H1 (cell line): ENCODE results near the gene CEBPB. TPM values are rescaled to one million over a fixed set of nuclear protein-coding genes. Genes with fewer than 3 reads are reported as not detected.

ENCODE experiments used
- CTCF ChIA-PET: fragments of 300-600 bp; sonication (Branson Sonifier 250); formaldehyde crosslinking; loops from one replicate; lab custom pipeline; 2021; ENCODE audit not compliant: partially characterized antibody; lab: Charles Lee
- POLR2A ChIA-PET: fragments of 300-600 bp; sonication (Branson Sonifier 250); formaldehyde crosslinking; loops from one replicate; lab custom pipeline; 2021; ENCODE audit warnings: inconsistent platforms; ENCODE audit not compliant: partially characterized antibody; lab: Charles Lee
- DNase-seq, 2 experiments: peaks; one replicate each; pipeline versions ENCODE4 v3.0.0 to v3.0.0-alpha.2; 2010 to 2022; ENCODE audit warnings: low spot score in 2 of 2, low read depth in 1 of 2, mixed read lengths in 1 of 2
- FAIRE-seq: peaks from 2 replicates; lab custom pipeline; 2011; peaks lifted over from hg19 to GRCh38; lab: Jason Lieb, UNC
- H2AFZ ChIP-seq: 2 replicates; pipeline ENCODE4 v1.8.1; 2012; ENCODE audit warnings: low read length, inconsistent platforms
- H2AK5ac ChIP-seq: 2 replicates; pipeline ENCODE4 v1.6.1; 2013; ENCODE audit warnings: low read depth, low read length
- H2BK120ac ChIP-seq: replicated peaks from 2 replicates; pipeline ENCODE3; 2013; ENCODE audit warnings: low read depth, low read length, inconsistent platforms
- H2BK12ac ChIP-seq: 2 replicates; pipeline ENCODE4 v1.6.1; 2013; ENCODE audit warnings: low read depth, low read length
- H2BK15ac ChIP-seq: 2 replicates; pipeline ENCODE4 v1.6.1; 2013; ENCODE audit warnings: low read length
- H2BK20ac ChIP-seq: 2 replicates; pipeline ENCODE4 v1.6.1; 2013; ENCODE audit warnings: low read length
- H2BK5ac ChIP-seq: 2 replicates; pipeline ENCODE4 v1.6.1; 2013; ENCODE audit warnings: low read depth, low read length
- H3K14ac ChIP-seq: 2 replicates; pipeline ENCODE4 v1.6.1; 2013; ENCODE audit warnings: inconsistent platforms; ENCODE audit not compliant: insufficient read length
- H3K18ac ChIP-seq: 2 replicates; pipeline ENCODE4 v1.6.1; 2013; ENCODE audit warnings: low read length; ENCODE audit errors: extremely low read depth
- H3K23ac ChIP-seq: 2 replicates; pipeline ENCODE4 v1.6.1; 2013; ENCODE audit warnings: inconsistent platforms; ENCODE audit not compliant: insufficient read length
- H3K23me2 ChIP-seq: 2 replicates; pipeline ENCODE4 v1.6.1; 2013; ENCODE audit warnings: low read depth, low read length
- H3K27ac ChIP-seq: 2 replicates; pipeline ENCODE4 v1.6.1; 2011; ENCODE audit warnings: low read depth, low read length, inconsistent platforms
- H3K27me3 ChIP-seq, 4 experiments: replicated peaks in 1 of 4; 1 replicate in 1 of 4; 2 replicates in 3 of 4; pipeline versions ENCODE4 v1.6.1 to v1.8.1; 2011 to 2013; ENCODE audit warnings: low read length in 3 of 4, mild to moderate bottlenecking in 3 of 4, inconsistent platforms in 2 of 4, mixed read lengths in 2 of 4, moderate library complexity in 1 of 4; ENCODE audit not compliant: control insufficient read depth in 3 of 4, insufficient read depth in 3 of 4; ENCODE audit errors: extremely low read depth in 1 of 4
- H3K36me3 ChIP-seq, 4 experiments: 2 replicates each; pipeline versions ENCODE4 v1.6.1 to v1.8.1; 2011 to 2013; ENCODE audit warnings: mild to moderate bottlenecking in 4 of 4, low read length in 3 of 4, moderate library complexity in 2 of 4, control low read depth in 1 of 4, inconsistent platforms in 1 of 4; ENCODE audit not compliant: insufficient read depth in 4 of 4, control insufficient read depth in 2 of 4
- H3K4ac ChIP-seq: replicated peaks from 2 replicates; pipeline ENCODE3; 2013; ENCODE audit warnings: low read length, low read depth, mixed read lengths, inconsistent platforms; ENCODE audit not compliant: insufficient read length
- H3K4me1 ChIP-seq, 4 experiments: replicated peaks in 1 of 4; 1 replicate in 1 of 4; 2 replicates in 3 of 4; pipeline versions ENCODE4 v1.6.1 to v1.8.1; 2011 to 2013; ENCODE audit warnings: low read length in 3 of 4, inconsistent platforms in 2 of 4, mixed read lengths in 1 of 4; ENCODE audit not compliant: insufficient read depth in 4 of 4, control insufficient read depth in 3 of 4
- H3K4me2 ChIP-seq, 2 experiments: 2 replicates each; pipeline versions ENCODE4 v1.6.1 to v1.8.1; 2011 to 2013; ENCODE audit warnings: low read depth in 2 of 2, low read length in 2 of 2, control low read depth in 1 of 2, inconsistent platforms in 1 of 2, mild to moderate bottlenecking in 1 of 2; ENCODE audit not compliant: insufficient read depth in 1 of 2
- H3K4me3 ChIP-seq, 4 experiments: fragments of 200-600, 300-600 bp in 1 of 4; sonication (generic), shearing (Covaris generic), sonication (Bioruptor Twin) in 1 of 4; 2 replicates each; pipeline versions ENCODE4 v1.5.1 to v1.8.1; 2011 to 2016; ENCODE audit warnings: low read length in 4 of 4, low read depth in 3 of 4, control low read depth in 2 of 4, inconsistent platforms in 2 of 4, mild to moderate bottlenecking in 2 of 4, mixed read lengths in 1 of 4, moderate library complexity in 1 of 4; ENCODE audit not compliant: insufficient read depth in 2 of 4; ENCODE audit errors: extremely low read depth in 1 of 4
- H3K56ac ChIP-seq: replicated peaks from 2 replicates; pipeline ENCODE3; 2013; ENCODE audit warnings: low read depth, mild to moderate bottlenecking, mixed read lengths, low read length, inconsistent platforms; ENCODE audit not compliant: insufficient read length
- H3K79me1 ChIP-seq: 2 replicates; pipeline ENCODE4 v1.6.1; 2013; ENCODE audit warnings: low read depth, low read length, control low read depth
- H3K79me2 ChIP-seq, 2 experiments: 2 replicates each; pipeline versions ENCODE4 v1.6.1 to v1.8.1; 2012 to 2013; ENCODE audit warnings: low read length in 2 of 2, mild to moderate bottlenecking in 2 of 2, inconsistent platforms in 1 of 2; ENCODE audit not compliant: insufficient read depth in 2 of 2, control insufficient read depth in 1 of 2
- H3K9ac ChIP-seq, 4 experiments: replicated peaks in 1 of 4; 1 replicate in 1 of 4; 2 replicates in 3 of 4; pipeline versions ENCODE4 v1.6.1 to v1.8.1; 2011 to 2013; ENCODE audit warnings: low read depth in 3 of 4, low read length in 3 of 4, control low read depth in 2 of 4, mild to moderate bottlenecking in 2 of 4, moderate library complexity in 2 of 4, inconsistent platforms in 1 of 4; ENCODE audit errors: extremely low read depth in 1 of 4
- H3K9me3 ChIP-seq, 2 experiments: 2 replicates each; pipeline versions ENCODE4 v1.6.1 to v1.8.1; 2012 to 2013; ENCODE audit warnings: mild to moderate bottlenecking in 2 of 2, moderate library complexity in 2 of 2, control low read depth in 1 of 2, inconsistent platforms in 1 of 2, low read depth in 1 of 2, low read length in 1 of 2, mixed read lengths in 1 of 2; ENCODE audit not compliant: insufficient read depth in 2 of 2
- H4K20me1 ChIP-seq, 2 experiments: replicated peaks in 1 of 2; 2 replicates each; pipeline versions ENCODE3 to v1.8.1; 2011 to 2013; ENCODE audit warnings: inconsistent platforms in 2 of 2, low read length in 2 of 2, mild to moderate bottlenecking in 1 of 2; ENCODE audit not compliant: insufficient read depth in 2 of 2, control insufficient read depth in 1 of 2
- H4K5ac ChIP-seq: 2 replicates; pipeline ENCODE4 v1.6.1; 2013; ENCODE audit warnings: low read length, low read depth, mixed read lengths, inconsistent platforms; ENCODE audit not compliant: insufficient read length
- H4K8ac ChIP-seq: 2 replicates; pipeline ENCODE4 v1.8.0; 2013; ENCODE audit warnings: mild to moderate bottlenecking, moderate library complexity, low read length, inconsistent platforms; ENCODE audit not compliant: insufficient read depth; ENCODE audit errors: extremely low read depth
- H4K91ac ChIP-seq: replicated peaks from 2 replicates; pipeline ENCODE3; 2013; ENCODE audit warnings: low read length, mixed read lengths, inconsistent platforms; ENCODE audit not compliant: insufficient read length
- CREB1 ChIP-seq: IDR thresholded peaks from 2 replicates; pipeline ENCODE4 v1.6.1; 2012; ENCODE audit warnings: inconsistent platforms
- GABPA ChIP-seq: IDR thresholded peaks from 2 replicates; pipeline ENCODE4 v1.6.1; 2011; ENCODE audit warnings: mild to moderate bottlenecking, low read length, moderate library complexity, borderline replicate concordance; ENCODE audit not compliant: insufficient read depth
- HDAC2 ChIP-seq, 2 experiments: fragments of 300-600 bp in 1 of 2; sonication (generic) in 1 of 2; IDR thresholded peaks; 2 replicates each; pipeline ENCODE4 v1.6.1; 2011 to 2012; ENCODE audit warnings: low read depth in 2 of 2, low read length in 2 of 2, mild to moderate bottlenecking in 2 of 2, moderate library complexity in 2 of 2, borderline replicate concordance in 1 of 2, inconsistent platforms in 1 of 2
- KDM4A ChIP-seq: IDR thresholded peaks from one replicate; pipeline ENCODE4 v1.7.1; 2012; ENCODE audit warnings: low read depth, mild to moderate bottlenecking, moderate library complexity, low read length, inconsistent platforms; ENCODE audit not compliant: severe bottlenecking
- POLR2A ChIP-seq, 2 experiments: IDR thresholded peaks; 1 replicate in 1 of 2; 2 replicates in 1 of 2; pipeline ENCODE4 v1.6.1; 2011; ENCODE audit warnings: low read depth in 2 of 2, low read length in 2 of 2, mild to moderate bottlenecking in 2 of 2; ENCODE audit errors: control extremely low read depth in 1 of 2
- RNF2 ChIP-seq: fragments of 200-900, 300-1000 bp; sonication (generic); IDR thresholded peaks from 2 replicates; pipeline ENCODE4 v1.7.1; 2016; ENCODE audit warnings: borderline replicate concordance, low read depth, mild to moderate bottlenecking, antibody characterized with exemption, low read length; ENCODE audit not compliant: poor library complexity, severe bottlenecking; ENCODE audit errors: missing control alignments
- ZNF274 ChIP-seq: IDR thresholded peaks from 2 replicates; pipeline ENCODE4 v1.7.0; 2012; ENCODE audit warnings: low read length, borderline replicate concordance; ENCODE audit errors: extremely low read depth
- WGBS, 2 experiments: shearing (Covaris generic) in 1 of 2; methylation state at CpG; one replicate each; pipeline versions ENCODE4 v1.1.6 to v1.1.7; 2013 to 2015; ENCODE audit warnings: low lambda C conversion rate in 2 of 2, mixed read lengths in 2 of 2, inconsistent platforms in 1 of 2, low coverage in 1 of 2, missing lambda C conversion rate in 1 of 2; ENCODE audit not compliant: insufficient replicate concordance in 2 of 2, insufficient coverage in 1 of 2, insufficient read length in 1 of 2; ENCODE audit errors: extremely low coverage in 1 of 2, missing lambda C conversion rate in 1 of 2; 5-methylcytosine and 5-hydroxymethylcytosine counted together
- polyA plus RNA-seq, 7 experiments: library from polyadenylated mRNA; depleted of rRNA in 3 of 7; stranded (reverse) in 5 of 7; unstranded in 2 of 7; fragments of >200 nt in 5 of 7; fragments of 200-250 nt in 2 of 7; gene quantifications; 1 replicate in 5 of 7; 2 replicates in 1 of 7; 4 replicates in 1 of 7; pipeline versions ENCODE4 v1.2.1 to v1.2.3, GENCODE V29; 2011 to 2013; ENCODE audit warnings: missing spikeins in 2 of 7, mixed read lengths in 2 of 7
- total RNA-seq: library from RNA; stranded (reverse); fragmentation: NEBNext Ultra II Directional; extraction: Animal tissue kit (Norgen Biotek cat#: 25700); gene quantifications from 2 replicates; pipeline ENCODE4 v1.2.1, GENCODE V29; 2021
- TF ChIP-seq, protein P1 (sequence below): IDR thresholded peaks from 2 replicates; pipeline ENCODE4 v1.6.1; 2012; ENCODE audit warnings: low read length, inconsistent platforms

Gene CEBPB
- total and polyA plus RNA-seq, 2 of the 8 experiments (the other 6 are each of a cell fraction or from before 2014, with no cell fraction given) = 7.1 to 24.1 TPM

DNA sequence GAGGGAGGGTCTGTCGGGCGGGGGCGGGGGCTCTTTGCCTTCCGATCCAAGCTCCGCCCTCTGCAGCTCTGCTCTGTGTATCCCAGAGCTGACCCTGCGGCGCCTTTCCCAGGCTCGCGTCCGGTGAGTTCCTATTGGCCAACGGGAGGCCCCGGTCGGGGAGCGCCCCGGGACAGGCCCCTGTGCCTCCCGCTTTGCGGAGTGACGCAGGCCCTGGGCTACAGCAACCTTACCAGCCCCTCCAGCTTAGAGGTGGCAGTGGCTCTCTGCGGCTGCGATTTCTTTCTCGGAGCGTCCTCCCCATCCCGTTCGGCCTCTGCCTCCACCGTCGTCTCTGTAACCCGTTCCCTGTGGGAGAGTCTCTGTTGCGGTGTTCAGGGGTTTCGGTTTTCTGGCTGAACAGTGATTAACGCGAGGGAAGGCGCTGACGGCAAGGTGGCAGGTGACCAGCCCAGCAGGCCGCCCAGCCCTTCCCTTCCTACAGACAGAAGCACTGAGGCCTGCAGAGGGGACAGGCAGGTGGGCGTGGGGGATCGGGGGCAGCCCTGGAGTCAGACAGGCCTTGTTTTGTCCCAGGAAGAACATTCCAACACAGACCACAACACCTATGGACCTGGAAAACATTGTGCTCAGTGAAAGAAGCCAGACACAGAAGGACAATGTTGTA lies 18.1 kb upstream of the CEBPB start:
- ChIA-PET POLR2A (interaction anchor here (0.7 to 2.0 kb wide), 7 partner anchors 19 to 87 kb away, joined by 3 to 6 read pairs (median 3); partner anchors contain the start of gene CEBPB), CTCF (interaction anchor here (0.6 to 8.7 kb wide), 15 partner anchors 9 to 292 kb away, joined by 3 to 208 read pairs (median 4); partner anchors contain the start of gene PEDS1)
- peak overlapping the region; percentile 19 for H3K4ac ChIP-seq
- no peak overlapping the region for H2AK5ac ChIP-seq
- peak overlapping the region; percentile 66 to 78 for H3K4me2 ChIP-seq
- no peaks in the 10 kb centered on the region for H4K20me1 ChIP-seq
- peak overlapping the region in 3 of 4 experiments; percentile 50 to 62 (median 58); a peak in 4 of 7 replicates for H3K9ac ChIP-seq
- peaks cover 6% of the 10 kb centered on the region for H3K23me2 ChIP-seq
- H3K9me3 ChIP-seq = no peaks in the 10 kb centered on the region
- H4K8ac ChIP-seq = peak overlapping the region; percentile 94
- FAIRE-seq = no peak
- H4K5ac ChIP-seq = peak overlapping the region; percentile 7
- no peak overlapping the region for H3K23ac ChIP-seq
- peak overlapping the region; percentile 71; the same call in 1 of the 2 replicates for H2BK12ac ChIP-seq
- 0 out of 2 replicates have a peak overlapping the region, but pooled peaks have one; percentile 72 for H2BK15ac ChIP-seq
- no peak overlapping the region for H3K14ac ChIP-seq
- H3K79me2 ChIP-seq = no peaks in the 10 kb centered on the region
- peak overlapping the region; percentile 84; the same call in 1 of the 2 replicates for H2BK5ac ChIP-seq
- H3K4me3 ChIP-seq = peak overlapping the region; percentile 44 to 63 (median 55)
- no peak overlapping the region; the same call in 1 of the 2 replicates for H3K27ac ChIP-seq
- no peaks in the 10 kb centered on the region for H3K36me3 ChIP-seq
- H3K27me3 ChIP-seq = no peaks in the 10 kb centered on the region
- peak overlapping the region; percentile 34 for H3K56ac ChIP-seq
- H2BK120ac ChIP-seq = no peak overlapping the region
- H2AFZ ChIP-seq = peak overlapping the region; percentile 92; the same call in 1 of the 2 replicates
- H3K18ac ChIP-seq = peak overlapping the region; percentile 86; the same call in 1 of the 2 replicates
- H2BK20ac ChIP-seq = no peak overlapping the region
- H4K91ac ChIP-seq = peak overlapping the region; percentile 58
- peaks cover 0 to 5% (median 4%) of the 10 kb centered on the region in 4 experiments; a peak in 6 of 7 replicates for H3K4me1 ChIP-seq
- 6% methylated on average over 29 of the region's 36 CpGs; no CpG with 5 or more reads in 1 of the 2 experiments for WGBS, 2 experiments
- H3K79me1 ChIP-seq = no peaks in the 10 kb centered on the region
- DNase-seq = peak; percentile 82 to 89
- TF ChIP-seq HDAC2 (IDR thresholded peaks at IDR 0.05; ENCODE audit: borderline replicate concordance in 1 of 2, low read depth in 2 of 2, low read length in 2 of 2) (0 out of 4 replicates have a peak, but pooled peaks of 1 of the 2 experiments have one; percentile 5), RNF2 (no peak), POLR2A (IDR thresholded peaks at IDR 0.05; ENCODE audit: control extremely low read depth in 1 of 2, low read depth in 2 of 2, low read length in 2 of 2) (peak in 1 of 2 experiments; percentile 61; a peak in 1 of 3 replicates), GABPA (no peak), CREB1 (peak; percentile 60; the same call in 1 of the 2 replicates), ZNF274 (no peak), KDM4A (peak; percentile 57)
- TF ChIP-seq, protein P1, sequence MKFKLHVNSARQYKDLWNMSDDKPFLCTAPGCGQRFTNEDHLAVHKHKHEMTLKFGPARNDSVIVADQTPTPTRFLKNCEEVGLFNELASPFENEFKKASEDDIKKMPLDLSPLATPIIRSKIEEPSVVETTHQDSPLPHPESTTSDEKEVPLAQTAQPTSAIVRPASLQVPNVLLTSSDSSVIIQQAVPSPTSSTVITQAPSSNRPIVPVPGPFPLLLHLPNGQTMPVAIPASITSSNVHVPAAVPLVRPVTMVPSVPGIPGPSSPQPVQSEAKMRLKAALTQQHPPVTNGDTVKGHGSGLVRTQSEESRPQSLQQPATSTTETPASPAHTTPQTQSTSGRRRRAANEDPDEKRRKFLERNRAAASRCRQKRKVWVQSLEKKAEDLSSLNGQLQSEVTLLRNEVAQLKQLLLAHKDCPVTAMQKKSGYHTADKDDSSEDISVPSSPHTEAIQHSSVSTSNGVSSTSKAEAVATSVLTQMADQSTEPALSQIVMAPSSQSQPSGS = 0 out of 2 replicates have a peak, but pooled peaks have one; percentile 46
